Rectal smooth muscle tissue (tissue), 1 donor: ENCODE data around the gene SETBP1.
A peak's percentile ranks its signal among the peaks of the same experiment; 100 is the strongest.

Source experiments
- H3K27ac ChIP-seq: one replicate; pipeline ENCODE4 v1.7.0; 2013; ENCODE audit warnings: low read depth, low read length, inconsistent platforms
- H3K27me3 ChIP-seq: one replicate; pipeline ENCODE4 v1.7.0; 2013; ENCODE audit warnings: low read length; ENCODE audit not compliant: control insufficient read depth, insufficient read depth
- H3K36me3 ChIP-seq: one replicate; pipeline ENCODE4 v1.7.0; 2013; ENCODE audit warnings: low read length; ENCODE audit not compliant: control insufficient read depth, insufficient read depth
- H3K4me1 ChIP-seq: one replicate; pipeline ENCODE4 v1.7.0; 2013; ENCODE audit warnings: low read length; ENCODE audit not compliant: control insufficient read depth, insufficient read depth
- H3K4me3 ChIP-seq: one replicate; pipeline ENCODE4 v1.7.0; 2013; ENCODE audit warnings: low read length
- H3K9ac ChIP-seq: one replicate; pipeline ENCODE4 v1.7.0; 2013; ENCODE audit warnings: low read length

SETBP1 gene

DNA sequence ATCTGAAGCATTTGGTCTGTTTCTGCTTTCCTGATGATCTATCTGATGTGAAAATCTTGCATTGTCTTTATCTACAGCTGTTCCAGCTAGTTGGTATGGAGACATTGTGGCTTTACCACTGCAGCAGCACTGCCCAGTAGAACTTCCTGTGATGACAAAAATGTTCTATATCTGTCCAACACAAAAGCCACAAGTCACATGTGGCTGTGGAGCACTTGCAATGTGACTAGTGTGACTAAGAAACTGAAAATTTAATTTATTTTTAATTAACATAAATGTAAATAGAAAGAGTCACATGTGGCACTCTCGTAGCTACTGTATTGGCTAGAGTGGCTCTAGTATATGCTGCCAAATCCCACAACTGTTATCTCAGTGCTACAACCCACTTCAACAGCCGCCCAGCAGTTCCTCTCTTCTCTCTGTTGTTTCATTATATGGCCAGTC is 425.7 kb downstream of the SETBP1 start:
- Histone ChIP-seq H3K4me1 (peaks cover 3% of the 10 kb centered on the region), H3K36me3 (no peaks in the 10 kb centered on the region), H3K27me3 (no peaks in the 10 kb centered on the region), H3K4me3 (no peak overlapping the region), H3K27ac (no peak overlapping the region), H3K9ac (no peak overlapping the region)

DNA sequence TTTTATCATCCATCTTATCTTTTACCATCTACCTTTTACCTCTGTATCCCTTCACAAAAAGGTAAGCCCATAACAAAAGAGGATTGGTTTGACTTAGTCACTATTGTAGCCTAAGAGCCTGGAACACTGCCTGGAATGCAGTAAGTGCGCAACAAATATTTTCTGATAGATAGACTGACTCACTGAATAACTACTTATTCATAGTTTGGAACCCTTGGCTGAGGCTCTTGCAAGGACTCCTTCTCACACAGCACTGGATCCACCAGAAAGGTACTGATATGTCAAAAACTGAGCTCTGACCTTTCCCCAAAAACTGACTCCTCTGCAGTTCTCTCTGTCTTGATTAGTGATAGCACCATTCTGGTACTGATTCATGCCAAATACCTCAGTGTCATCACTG is 426.7 kb downstream of the SETBP1 start:
- no peaks in the 10 kb centered on the region for H3K36me3 ChIP-seq
- H3K9ac ChIP-seq = no peak overlapping the region
- no peaks in the 10 kb centered on the region for H3K27me3 ChIP-seq
- no peak overlapping the region for H3K27ac ChIP-seq
- H3K4me3 ChIP-seq = no peak overlapping the region
- peaks cover 3% of the 10 kb centered on the region for H3K4me1 ChIP-seq

DNA sequence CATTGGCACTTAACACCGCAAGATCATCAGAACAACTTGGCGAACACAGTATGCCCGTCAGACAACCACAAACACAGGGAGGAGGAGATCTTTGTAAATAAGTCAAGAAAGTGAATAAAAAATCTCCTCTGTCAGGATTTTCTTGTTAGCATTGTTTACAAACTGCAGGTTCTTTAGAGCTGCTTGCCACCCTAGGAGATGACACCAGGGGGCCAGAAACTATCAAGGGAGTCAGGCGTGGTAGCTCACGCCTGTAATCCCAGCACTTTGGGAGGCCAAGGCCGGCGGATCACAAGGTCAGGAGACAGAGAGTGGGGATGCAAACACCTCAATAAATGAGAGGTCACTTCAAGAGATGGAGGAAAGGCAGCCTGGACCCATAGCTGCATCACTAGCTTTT is 428.1 kb downstream of the SETBP1 start:
- no peak overlapping the region for H3K9ac ChIP-seq
- H3K27me3 ChIP-seq = no peaks in the 10 kb centered on the region
- peaks cover 3% of the 10 kb centered on the region for H3K4me1 ChIP-seq
- H3K27ac ChIP-seq = no peak overlapping the region
- no peak overlapping the region for H3K4me3 ChIP-seq
- no peaks in the 10 kb centered on the region for H3K36me3 ChIP-seq

DNA sequence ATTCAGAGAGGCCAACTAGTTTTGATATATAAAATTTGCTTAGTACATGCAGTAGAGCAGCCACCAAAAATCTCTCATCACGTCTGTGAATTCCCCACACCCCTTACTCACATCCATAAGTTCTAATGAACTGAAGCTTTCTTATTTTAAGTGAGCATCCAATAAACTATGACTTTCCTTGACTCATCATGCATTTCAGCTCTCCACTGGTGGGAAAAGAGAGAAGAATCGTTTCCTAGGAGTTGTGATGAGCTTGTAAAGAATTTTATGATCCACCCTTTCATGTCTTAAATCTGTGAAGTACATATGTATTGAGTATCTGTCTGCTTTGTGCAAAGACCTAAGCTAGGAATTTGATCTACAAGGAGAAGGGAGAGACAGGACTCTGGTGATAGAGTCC is 428.6 kb downstream of the SETBP1 start:
- Histone ChIP-seq H3K9ac (no peak overlapping the region), H3K4me1 (peaks cover 3% of the 10 kb centered on the region), H3K27me3 (no peaks in the 10 kb centered on the region), H3K4me3 (no peak overlapping the region), H3K27ac (no peak overlapping the region), H3K36me3 (no peaks in the 10 kb centered on the region)

DNA sequence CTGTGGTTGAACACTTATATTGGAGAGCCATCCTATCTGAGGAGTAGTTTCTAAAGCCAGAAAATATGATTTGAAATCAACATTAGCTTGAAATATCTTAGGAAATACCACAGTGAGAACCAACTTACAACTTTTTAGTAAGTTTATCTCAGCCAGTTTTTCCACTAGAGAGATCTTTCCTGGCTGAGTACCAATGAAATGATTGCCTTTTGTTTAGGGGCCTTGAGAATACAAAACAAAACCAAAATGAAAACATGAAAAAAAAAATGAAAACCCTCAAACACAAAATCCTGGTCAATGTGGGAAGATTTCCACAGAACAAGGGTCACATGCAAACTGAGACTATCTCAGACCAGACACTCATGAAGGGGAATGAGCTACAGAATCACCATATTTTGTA is 429.0 kb downstream of the SETBP1 start:
- no peaks in the 10 kb centered on the region for H3K27me3 ChIP-seq
- H3K27ac ChIP-seq = no peak overlapping the region
- H3K9ac ChIP-seq = no peak overlapping the region
- peaks cover 3% of the 10 kb centered on the region for H3K4me1 ChIP-seq
- H3K36me3 ChIP-seq = no peaks in the 10 kb centered on the region
- no peak overlapping the region for H3K4me3 ChIP-seq

DNA sequence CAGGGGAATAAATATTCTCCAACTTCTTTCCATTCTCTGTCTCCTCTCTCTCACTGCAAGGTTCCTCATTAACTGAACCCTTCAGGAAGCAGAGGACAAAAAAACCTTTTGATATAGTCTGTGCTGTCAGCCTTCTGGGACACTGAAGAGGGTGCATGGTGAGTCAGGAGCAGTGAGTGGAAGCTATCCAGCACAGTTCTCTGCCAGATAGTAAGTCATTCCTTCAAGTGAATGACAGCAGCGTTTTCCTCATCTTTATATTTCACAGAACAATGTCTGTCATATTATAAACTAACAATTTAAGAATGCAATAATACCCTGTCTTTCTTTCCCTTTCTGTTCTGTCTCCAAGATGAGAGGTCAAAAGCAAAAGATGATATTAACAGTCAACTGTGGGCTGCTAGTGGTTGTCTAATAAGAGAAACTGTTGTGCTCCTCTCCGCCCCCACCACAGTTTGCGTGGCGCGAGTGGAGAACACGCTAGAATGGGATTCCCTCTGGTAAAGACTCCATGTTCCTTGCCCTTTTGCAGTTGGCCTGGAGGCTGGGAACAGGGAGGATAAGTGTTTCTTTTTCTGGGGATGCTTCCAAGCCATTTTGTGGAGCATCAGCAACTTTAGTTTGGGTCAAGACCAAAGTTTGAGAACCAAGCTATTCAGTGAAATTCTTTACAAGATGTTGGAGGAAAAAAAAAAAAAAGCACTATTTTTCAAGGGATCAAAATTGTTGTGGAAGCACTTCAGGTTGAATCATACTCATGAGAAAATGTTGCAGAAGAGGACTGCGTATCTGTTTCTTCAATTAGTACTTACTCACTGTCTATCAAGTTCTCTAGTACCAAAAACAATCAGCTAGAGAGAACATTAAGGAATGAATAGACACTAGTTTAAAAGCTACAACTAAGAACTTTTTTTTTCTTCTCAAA is 430.2 kb downstream of the SETBP1 start:
- Histone ChIP-seq H3K27me3 (no peaks in the 10 kb centered on the region), H3K4me3 (no peak overlapping the region), H3K27ac (peak overlapping the region; percentile 22), H3K9ac (no peak overlapping the region), H3K36me3 (no peaks in the 10 kb centered on the region), H3K4me1 (peaks cover 3% of the 10 kb centered on the region)

DNA sequence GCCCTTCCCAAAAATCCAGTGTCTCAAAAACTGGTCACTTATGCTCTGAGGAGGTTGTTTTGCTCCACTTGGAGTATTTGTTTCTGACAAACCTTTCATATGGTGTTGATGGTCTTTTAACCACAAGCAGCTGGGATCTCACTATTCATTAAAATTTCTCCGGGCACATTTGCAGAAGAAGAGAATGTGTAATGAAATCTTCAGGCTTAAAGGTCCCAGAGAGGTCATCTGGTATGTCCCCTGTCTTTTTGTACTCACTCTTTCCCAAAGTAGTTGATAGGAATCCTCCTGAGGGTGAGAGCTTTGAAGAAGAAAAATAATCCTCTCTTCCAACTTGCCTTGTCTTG is 430.8 kb downstream of the SETBP1 start:
- H3K36me3 ChIP-seq = no peaks in the 10 kb centered on the region
- no peak overlapping the region for H3K9ac ChIP-seq
- no peaks in the 10 kb centered on the region for H3K27me3 ChIP-seq
- H3K4me3 ChIP-seq = no peak overlapping the region
- H3K27ac ChIP-seq = no peak overlapping the region
- H3K4me1 ChIP-seq = peaks cover 3% of the 10 kb centered on the region

DNA sequence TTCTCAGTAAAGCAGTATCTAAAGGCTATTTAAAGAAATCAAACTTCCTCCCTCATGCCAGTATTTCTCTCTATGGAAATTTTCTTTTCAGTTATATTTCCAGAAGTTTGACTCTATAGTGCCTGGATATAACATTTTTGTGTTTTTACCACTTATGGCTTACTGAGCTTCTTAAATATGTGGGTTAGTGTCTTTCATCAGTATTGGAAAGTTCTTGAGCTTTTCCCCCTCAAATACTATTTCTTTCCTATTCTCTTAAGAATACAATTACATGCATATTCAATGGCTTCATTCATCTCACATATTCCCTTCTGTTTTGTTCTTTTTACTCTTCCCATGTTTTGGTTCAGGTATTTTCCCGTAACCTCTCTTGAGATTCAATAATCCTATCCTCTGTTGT is 432.0 kb downstream of the SETBP1 start:
- H3K4me3 ChIP-seq = no peak overlapping the region
- peaks cover 3% of the 10 kb centered on the region for H3K4me1 ChIP-seq
- no peaks in the 10 kb centered on the region for H3K27me3 ChIP-seq
- no peak overlapping the region for H3K27ac ChIP-seq
- no peak overlapping the region for H3K9ac ChIP-seq
- no peaks in the 10 kb centered on the region for H3K36me3 ChIP-seq

DNA sequence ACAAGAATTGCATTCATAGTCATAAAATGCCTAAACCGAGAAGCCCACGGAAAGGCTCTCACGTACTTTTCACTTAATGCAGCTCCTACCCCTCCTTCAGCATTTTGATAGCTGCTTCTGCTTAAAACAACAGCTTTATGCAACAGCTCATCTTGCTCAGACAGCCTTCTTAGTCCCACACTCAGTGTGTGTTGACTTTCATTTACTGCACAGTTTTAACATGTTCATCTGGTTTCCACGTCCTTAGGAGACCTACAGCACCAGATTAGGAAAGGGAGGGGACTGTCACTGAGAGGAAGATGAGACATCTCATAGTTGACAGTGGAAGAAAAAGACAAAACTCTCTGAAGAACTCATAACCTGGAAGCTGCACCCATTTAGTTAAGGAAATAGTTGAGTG is 435.4 kb downstream of the SETBP1 start:
- Histone ChIP-seq H3K9ac (no peak overlapping the region), H3K27me3 (no peaks in the 10 kb centered on the region), H3K4me1 (no peaks in the 10 kb centered on the region)

More for the DNA sequence above, 435.4 kb downstream of the SETBP1 start:
- no peak overlapping the region for H3K4me3 ChIP-seq
- no peaks in the 10 kb centered on the region for H3K36me3 ChIP-seq
- H3K27ac ChIP-seq = no peak overlapping the region
